IPS-20b (cell line): ENCODE measurements around the gene CASP1.

Experiments
- H3K27ac ChIP-seq: one replicate; pipeline ENCODE4 v1.5.1; 2013; ENCODE audit warnings: low read length
- H3K27me3 ChIP-seq: 2 replicates; pipeline ENCODE4 v1.6.1; 2013; ENCODE audit warnings: mild to moderate bottlenecking, low read length, inconsistent platforms; ENCODE audit not compliant: insufficient read depth
- H3K36me3 ChIP-seq: 2 replicates; pipeline ENCODE4 v1.6.1; 2013; ENCODE audit warnings: low read depth, mild to moderate bottlenecking, inconsistent platforms, low read length, moderate library complexity; ENCODE audit not compliant: insufficient read depth
- H3K4me1 ChIP-seq: 2 replicates; pipeline ENCODE4 v1.6.1; 2013; ENCODE audit warnings: mild to moderate bottlenecking, control low read depth, inconsistent platforms, low read length, moderate library complexity; ENCODE audit not compliant: insufficient read depth
- H3K4me3 ChIP-seq: 2 replicates; pipeline ENCODE4 v1.5.1; 2013; ENCODE audit warnings: mild to moderate bottlenecking, low read length, inconsistent platforms
- H3K9ac ChIP-seq: 2 replicates; pipeline ENCODE4 v1.6.1; 2013; ENCODE audit warnings: low read depth, mild to moderate bottlenecking, inconsistent platforms, low read length, moderate library complexity
- H3K9me3 ChIP-seq: 2 replicates; pipeline ENCODE4 v1.6.1; 2013; ENCODE audit warnings: mild to moderate bottlenecking, low read depth, low read length, inconsistent platforms; ENCODE audit not compliant: insufficient read depth

CASP1 gene

GRCh38 chr11:105003151-105003550 is 31.8 kb downstream of the CASP1 start:
- no peaks in the 10 kb centered on the region for H3K27me3 ChIP-seq
- H3K9me3 ChIP-seq = no peaks in the 10 kb centered on the region
- H3K4me1 ChIP-seq = peaks cover 7% of the 10 kb centered on the region
- H3K27ac ChIP-seq = no peak overlapping the region
- H3K4me3 ChIP-seq = no peak overlapping the region
- H3K9ac ChIP-seq = no peak overlapping the region
- H3K36me3 ChIP-seq = no peaks in the 10 kb centered on the region

DNA sequence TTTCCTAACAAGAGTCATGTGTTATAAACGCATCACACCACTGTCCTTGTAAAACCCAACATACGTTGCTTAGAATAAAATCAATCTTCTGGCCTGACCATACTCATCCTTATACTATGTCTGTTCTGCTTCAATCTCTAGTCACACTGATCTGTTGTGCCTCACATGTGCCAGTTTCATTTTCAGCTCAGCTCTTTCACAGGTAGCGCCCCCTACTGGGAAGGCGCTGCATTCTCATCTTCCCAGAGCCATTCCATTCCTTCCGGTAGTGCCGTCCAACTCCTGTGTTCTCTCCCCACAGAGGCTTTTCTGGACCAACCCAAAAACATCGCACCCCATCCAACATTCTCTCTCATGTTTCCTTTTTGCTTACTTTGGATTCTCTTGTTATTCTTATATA is 34.1 kb downstream of the CASP1 start:
- no peaks in the 10 kb centered on the region for H3K36me3 ChIP-seq
- no peak overlapping the region for H3K9ac ChIP-seq
- no peaks in the 10 kb centered on the region for H3K27me3 ChIP-seq
- no peak overlapping the region for H3K4me3 ChIP-seq
- H3K4me1 ChIP-seq = peaks cover 7% of the 10 kb centered on the region
- H3K27ac ChIP-seq = no peak overlapping the region
- no peaks in the 10 kb centered on the region for H3K9me3 ChIP-seq

DNA sequence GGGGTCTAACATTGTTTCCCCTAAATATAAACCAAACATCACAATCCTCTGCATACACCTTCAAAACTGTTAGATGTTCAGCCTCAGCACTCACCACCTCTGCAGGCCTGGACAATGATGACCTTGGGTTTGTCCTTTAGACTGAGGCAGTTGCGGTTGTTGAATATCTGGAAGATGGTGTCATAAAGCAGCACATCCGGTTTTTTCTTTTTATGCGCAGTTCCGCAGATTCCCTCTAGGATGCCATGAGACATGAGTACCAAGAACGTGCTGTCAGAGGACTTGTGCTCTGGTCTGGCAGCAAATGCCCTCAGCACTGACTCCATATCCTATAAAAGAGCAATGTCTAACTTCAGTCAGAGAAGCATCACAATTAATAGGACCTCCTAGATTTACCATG is 34.8 kb downstream of the CASP1 start:
- H3K9ac ChIP-seq = no peak overlapping the region
- no peak overlapping the region for H3K27ac ChIP-seq
- no peaks in the 10 kb centered on the region for H3K27me3 ChIP-seq
- no peak overlapping the region for H3K4me3 ChIP-seq
- H3K9me3 ChIP-seq = no peaks in the 10 kb centered on the region
- peaks cover 2% of the 10 kb centered on the region; the same call in 1 of the 2 replicates for H3K4me1 ChIP-seq
- H3K36me3 ChIP-seq = no peaks in the 10 kb centered on the region

GRCh38 chr11:104999721-105000120 is 35.2 kb downstream of the CASP1 start:
- Histone ChIP-seq H3K4me3 (no peak overlapping the region), H3K27me3 (no peaks in the 10 kb centered on the region), H3K9ac (no peak overlapping the region), H3K36me3 (no peaks in the 10 kb centered on the region), H3K27ac (no peak overlapping the region), H3K9me3 (no peaks in the 10 kb centered on the region), H3K4me1 (no peaks in the 10 kb centered on the region)

DNA sequence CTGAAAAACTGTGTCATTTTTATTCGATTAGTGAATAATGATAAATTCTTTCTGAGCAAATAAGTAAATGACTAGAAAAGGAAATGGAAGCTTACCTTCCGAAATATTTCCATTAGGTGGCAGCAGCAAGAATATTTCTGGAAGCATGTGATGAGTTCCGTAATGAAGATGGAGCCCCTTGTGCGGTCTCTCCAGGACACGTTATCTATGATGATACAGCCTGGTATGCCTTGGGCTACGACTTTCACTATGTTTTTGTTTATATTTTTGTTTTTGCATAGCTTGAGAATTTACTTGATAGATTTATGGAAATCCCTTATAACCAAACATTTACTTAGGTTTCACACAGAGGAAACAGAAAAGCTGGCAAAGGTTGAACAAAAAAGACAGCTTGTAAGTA is 37.7 kb downstream of the CASP1 start:
- Histone ChIP-seq H3K27me3 (no peaks in the 10 kb centered on the region), H3K9me3 (no peaks in the 10 kb centered on the region), H3K4me3 (no peak overlapping the region), H3K9ac (no peak overlapping the region), H3K4me1 (no peaks in the 10 kb centered on the region), H3K27ac (no peak overlapping the region), H3K36me3 (no peaks in the 10 kb centered on the region)

GRCh38 chr11:104995001-104995408 is 39.9 kb downstream of the CASP1 start:
- Histone ChIP-seq H3K27me3 (no peaks in the 10 kb centered on the region), H3K27ac (no peak overlapping the region)

GRCh38 chr11:104992781-104993180 is 42.2 kb downstream of the CASP1 start:
- H3K27me3 ChIP-seq = no peaks in the 10 kb centered on the region
- H3K9ac ChIP-seq = no peak overlapping the region
- no peak overlapping the region for H3K27ac ChIP-seq
- no peaks in the 10 kb centered on the region for H3K4me1 ChIP-seq
- no peak overlapping the region for H3K4me3 ChIP-seq
- no peaks in the 10 kb centered on the region for H3K36me3 ChIP-seq
- no peaks in the 10 kb centered on the region for H3K9me3 ChIP-seq

More at GRCh38 chr11:104995001-104995408, 39.9 kb downstream of the CASP1 start:
- Histone ChIP-seq H3K9me3 (no peaks in the 10 kb centered on the region), H3K9ac (no peak overlapping the region), H3K36me3 (no peaks in the 10 kb centered on the region), H3K4me3 (no peak overlapping the region), H3K4me1 (no peaks in the 10 kb centered on the region)

DNA sequence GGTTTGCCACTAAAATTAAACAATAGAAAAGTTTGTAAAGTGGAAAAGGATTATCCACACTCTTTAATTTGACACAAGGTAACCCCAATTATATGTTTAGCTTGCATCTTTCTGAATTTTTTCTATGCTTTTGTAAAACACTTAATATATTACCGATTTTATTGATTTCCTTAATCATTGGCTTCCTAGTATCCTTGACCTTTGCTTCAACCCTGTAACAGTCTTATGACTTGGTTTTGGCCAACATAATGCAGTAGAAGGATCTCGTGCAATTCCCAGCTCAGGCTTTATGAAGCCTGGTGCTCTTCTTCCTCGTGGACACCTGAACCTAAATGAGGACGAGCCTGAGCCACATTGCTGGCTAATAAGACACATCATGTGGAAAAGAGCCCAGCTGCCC is 43.0 kb downstream of the CASP1 start:
- H3K27me3 ChIP-seq = no peaks in the 10 kb centered on the region
- no peak overlapping the region for H3K9ac ChIP-seq
- H3K4me3 ChIP-seq = no peak overlapping the region
- H3K9me3 ChIP-seq = no peaks in the 10 kb centered on the region
- no peak overlapping the region for H3K27ac ChIP-seq
- no peaks in the 10 kb centered on the region for H3K4me1 ChIP-seq
- no peaks in the 10 kb centered on the region for H3K36me3 ChIP-seq

DNA sequence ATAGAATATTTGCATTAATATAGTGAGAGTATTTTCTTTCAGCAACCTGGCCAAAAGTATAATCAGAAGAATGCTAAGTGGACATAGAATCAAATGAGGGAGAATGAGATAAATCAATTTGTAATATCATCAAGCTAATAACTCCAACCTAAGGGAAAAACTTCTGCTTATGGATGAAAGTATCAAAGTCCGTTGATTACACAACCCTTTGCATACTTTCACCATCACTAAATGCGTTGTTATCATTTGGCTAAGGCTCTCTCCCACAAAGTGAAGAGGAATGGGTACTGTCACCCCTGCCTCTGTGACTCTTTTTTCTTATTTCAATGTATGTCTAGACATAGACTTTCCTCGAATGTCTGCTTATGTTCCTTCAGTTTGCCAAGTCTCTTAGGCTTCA is 50.1 kb downstream of the CASP1 start:
- Histone ChIP-seq H3K4me3 (no peak overlapping the region), H3K36me3 (no peaks in the 10 kb centered on the region), H3K4me1 (no peaks in the 10 kb centered on the region), H3K27me3 (no peaks in the 10 kb centered on the region), H3K27ac (no peak overlapping the region), H3K9me3 (no peaks in the 10 kb centered on the region), H3K9ac (no peak overlapping the region)

GRCh38 chr11:104979839-104980238 is 55.1 kb downstream of the CASP1 start:
- H3K9ac ChIP-seq = no peak overlapping the region
- no peak overlapping the region for H3K27ac ChIP-seq
- H3K4me1 ChIP-seq = no peaks in the 10 kb centered on the region
- H3K9me3 ChIP-seq = no peaks in the 10 kb centered on the region
- H3K36me3 ChIP-seq = no peaks in the 10 kb centered on the region
- no peaks in the 10 kb centered on the region for H3K27me3 ChIP-seq
- H3K4me3 ChIP-seq = no peak overlapping the region
